ENCODE data around the gene SOWAHB. TPM values are rescaled to one million over a fixed set of nuclear protein-coding genes. Genes with fewer than 3 reads are reported as not detected.

SOWAHB gene
- total and polyA plus RNA-seq, 2 of the 8 experiments (the other 6 are each of a cell fraction or from before 2014, with no cell fraction given), result 0.15 to 0.65 TPM

- TF ChIP-seq ATF3 (IDR thresholded peaks at IDR 0.05; ENCODE audit: insufficient read depth, low read depth, low read length) (no peak), HDAC6 (IDR thresholded peaks at IDR 0.05; ENCODE audit: low read depth, low read length) (no peak)
Observed at GRCh38 chr4:76858319-76858718, 39.6 kb downstream of the SOWAHB start (continued).

Measured in H1 (cell line).